BE2C (cell line): Measurements from ENCODE around the gene UNKL.

Experiments used
- DNase-seq: peaks from one replicate; pipeline ENCODE4 v3.0.0-alpha.2; 2020
- H3K27me3 ChIP-seq: fragments of 250-450 bp; sonication (Bioruptor Pico); 2 replicates; pipeline ENCODE4 v1.5.1; 2020; ENCODE audit warnings: mild to moderate bottlenecking
- H3K36me3 ChIP-seq: fragments of 250-450 bp; sonication (Bioruptor Pico); 2 replicates; pipeline ENCODE4 v1.5.1; 2020; ENCODE audit warnings: mild to moderate bottlenecking
- H3K4me1 ChIP-seq: fragments of 250-450 bp; sonication (Bioruptor Pico); 2 replicates; pipeline ENCODE4 v1.5.1; 2020
- H3K4me3 ChIP-seq: 2 replicates; pipeline ENCODE4 v1.5.1; 2011; ENCODE audit warnings: low read depth, low read length
- H3K9me3 ChIP-seq: fragments of 250-450 bp; sonication (Bioruptor Pico); 2 replicates; pipeline ENCODE4 v1.5.1; 2020
- TF ChIP-seq, protein P1 (sequence below): IDR thresholded peaks from 2 replicates; pipeline ENCODE4 v1.5.1; 2012; ENCODE audit warnings: mild to moderate bottlenecking, low read depth, low read length

Gene UNKL

DNA sequence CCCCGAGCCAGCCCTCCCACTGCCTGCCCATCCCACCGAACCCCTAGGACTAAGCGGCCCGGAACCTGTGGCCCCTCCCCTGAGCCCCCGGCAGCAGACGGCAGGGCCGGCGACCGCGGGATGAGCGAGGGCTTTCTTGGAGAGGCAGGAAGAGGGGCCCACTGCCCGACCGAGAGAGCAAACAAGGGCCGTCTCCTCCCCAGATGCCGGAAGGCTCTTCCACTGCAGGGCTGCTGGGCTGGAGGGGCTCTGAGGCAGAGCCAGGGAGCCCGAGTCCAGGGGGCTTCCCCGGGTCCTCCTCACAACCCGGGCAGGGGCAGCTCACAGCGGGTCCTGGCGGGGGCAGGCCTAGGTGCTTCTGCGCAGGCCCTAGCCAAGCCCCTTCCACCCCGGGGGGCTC, 19.3 kb upstream of the UNKL start:
- TF ChIP-seq, protein P1, sequence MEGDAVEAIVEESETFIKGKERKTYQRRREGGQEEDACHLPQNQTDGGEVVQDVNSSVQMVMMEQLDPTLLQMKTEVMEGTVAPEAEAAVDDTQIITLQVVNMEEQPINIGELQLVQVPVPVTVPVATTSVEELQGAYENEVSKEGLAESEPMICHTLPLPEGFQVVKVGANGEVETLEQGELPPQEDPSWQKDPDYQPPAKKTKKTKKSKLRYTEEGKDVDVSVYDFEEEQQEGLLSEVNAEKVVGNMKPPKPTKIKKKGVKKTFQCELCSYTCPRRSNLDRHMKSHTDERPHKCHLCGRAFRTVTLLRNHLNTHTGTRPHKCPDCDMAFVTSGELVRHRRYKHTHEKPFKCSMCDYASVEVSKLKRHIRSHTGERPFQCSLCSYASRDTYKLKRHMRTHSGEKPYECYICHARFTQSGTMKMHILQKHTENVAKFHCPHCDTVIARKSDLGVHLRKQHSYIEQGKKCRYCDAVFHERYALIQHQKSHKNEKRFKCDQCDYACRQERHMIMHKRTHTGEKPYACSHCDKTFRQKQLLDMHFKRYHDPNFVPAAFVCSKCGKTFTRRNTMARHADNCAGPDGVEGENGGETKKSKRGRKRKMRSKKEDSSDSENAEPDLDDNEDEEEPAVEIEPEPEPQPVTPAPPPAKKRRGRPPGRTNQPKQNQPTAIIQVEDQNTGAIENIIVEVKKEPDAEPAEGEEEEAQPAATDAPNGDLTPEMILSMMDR: no peak
- Histone ChIP-seq H3K4me3 (no peak overlapping the region), H3K36me3 (no peaks in the 10 kb centered on the region), H3K27me3 (no peaks in the 10 kb centered on the region), H3K4me1 (peaks cover 21% of the 10 kb centered on the region), H3K9me3 (no peaks in the 10 kb centered on the region)
- peak; percentile 9 for DNase-seq

DNA sequence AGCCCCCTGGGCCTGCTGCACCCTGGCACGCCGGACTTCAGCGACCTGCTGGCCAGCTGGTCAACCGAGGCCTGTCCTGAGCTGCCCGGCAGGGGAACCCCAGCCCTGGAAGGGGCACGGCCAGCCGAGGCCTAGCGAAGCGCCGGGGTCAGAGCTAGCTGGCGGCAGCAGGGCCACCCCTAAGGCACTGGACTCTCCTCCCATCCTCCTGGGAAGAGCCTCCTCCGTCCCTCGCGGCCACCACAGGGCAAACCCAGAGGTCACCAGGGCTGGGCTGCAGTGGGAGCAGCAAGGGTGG, 18.7 kb upstream of the UNKL start:
- Histone ChIP-seq H3K27me3 (no peaks in the 10 kb centered on the region), H3K4me1 (peaks cover 19% of the 10 kb centered on the region), H3K4me3 (no peak overlapping the region), H3K36me3 (no peaks in the 10 kb centered on the region), H3K9me3 (no peaks in the 10 kb centered on the region)
- no peak for DNase-seq
- TF ChIP-seq, protein P1: no peak

DNA sequence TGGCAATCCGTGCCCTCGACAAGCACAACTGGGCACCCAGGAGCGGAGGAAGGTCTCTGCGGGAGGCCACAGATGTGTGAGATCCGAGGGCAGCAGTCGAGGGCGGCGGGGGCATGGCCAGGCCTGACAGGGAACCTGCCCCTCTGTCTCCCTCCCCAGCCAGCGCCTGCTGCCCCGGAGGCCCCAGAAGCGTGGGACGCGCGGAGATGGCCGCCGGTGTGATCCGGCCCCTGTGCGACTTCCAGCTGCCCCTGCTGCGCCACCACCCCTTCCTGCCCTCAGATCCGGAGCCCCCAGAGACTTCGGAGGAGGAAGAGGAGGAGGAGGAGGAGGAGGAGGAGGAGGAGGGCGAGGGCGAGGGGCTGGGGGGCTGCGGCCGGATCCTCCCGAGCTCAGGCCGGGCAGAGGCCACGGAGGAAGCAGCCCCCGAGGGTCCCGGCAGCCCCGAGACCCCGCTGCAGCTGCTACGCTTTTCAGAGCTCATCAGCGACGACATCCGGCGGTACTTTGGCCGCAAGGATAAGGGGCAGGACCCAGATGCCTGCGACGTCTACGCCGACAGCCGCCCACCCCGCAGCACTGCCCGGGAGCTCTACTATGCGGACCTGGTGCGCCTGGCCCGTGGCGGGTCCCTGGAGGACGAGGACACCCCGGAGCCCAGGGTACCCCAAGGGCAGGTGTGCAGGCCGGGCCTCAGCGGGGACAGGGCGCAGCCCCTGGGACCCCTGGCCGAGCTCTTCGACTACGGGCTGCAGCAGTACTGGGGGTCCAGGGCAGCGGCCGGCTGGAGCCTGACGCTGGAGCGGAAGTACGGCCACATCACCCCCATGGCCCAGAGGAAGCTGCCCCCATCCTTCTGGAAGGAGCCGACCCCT, 18.1 kb upstream of the UNKL start:
- H3K4me1 ChIP-seq: peaks cover 16% of the 10 kb centered on the region
- peak; percentile 13 for DNase-seq
- no peaks in the 10 kb centered on the region for H3K36me3 ChIP-seq
- H3K27me3 ChIP-seq: no peaks in the 10 kb centered on the region
- no peaks in the 10 kb centered on the region for H3K9me3 ChIP-seq
- H3K4me3 ChIP-seq: no peak overlapping the region
- TF ChIP-seq, protein P1: no peak

DNA sequence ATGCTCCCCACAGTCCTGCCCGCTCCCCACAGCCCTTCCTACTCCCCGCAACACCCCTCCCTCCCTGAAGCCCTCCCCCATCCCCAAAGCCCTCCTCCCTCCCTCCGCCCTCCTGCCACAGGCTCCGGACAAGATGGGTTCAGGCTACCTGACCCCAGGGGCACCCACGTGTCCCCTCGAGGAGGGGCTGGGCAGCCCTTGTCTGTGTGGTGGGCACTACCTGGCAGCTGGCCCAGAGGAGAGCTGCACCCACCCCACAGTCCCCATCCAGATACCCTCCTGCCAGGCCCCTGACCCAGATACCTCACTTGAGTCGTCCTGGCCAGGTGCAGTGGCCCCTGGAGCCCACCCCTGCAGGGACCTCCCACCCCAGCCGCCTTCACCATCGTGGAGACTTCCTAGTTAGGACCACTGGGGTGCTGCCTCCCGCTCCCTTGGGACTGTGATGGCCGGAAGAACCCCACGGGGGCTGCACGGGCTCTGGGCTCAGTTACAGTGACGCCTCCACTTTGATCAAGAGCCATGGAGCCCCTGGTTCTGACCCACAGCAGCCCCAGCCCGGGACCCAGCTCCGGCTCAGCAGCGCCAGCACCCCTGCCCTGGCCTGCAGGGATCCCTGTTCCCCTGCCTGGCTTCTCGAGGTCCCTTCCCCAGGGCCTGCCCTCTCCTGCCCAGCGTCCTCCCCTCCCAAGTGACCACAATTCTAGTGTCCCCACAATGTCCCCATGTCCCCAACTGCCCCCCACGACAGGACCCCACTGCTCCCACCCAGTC, 17.2 kb upstream of the UNKL start:
- H3K4me3 ChIP-seq: no peak overlapping the region
- TF ChIP-seq, protein P1: no peak
- no peaks in the 10 kb centered on the region for H3K36me3 ChIP-seq
- H3K27me3 ChIP-seq: no peaks in the 10 kb centered on the region
- H3K4me1 ChIP-seq: peaks cover 16% of the 10 kb centered on the region
- peak; percentile 10 for DNase-seq
- no peaks in the 10 kb centered on the region for H3K9me3 ChIP-seq

DNA sequence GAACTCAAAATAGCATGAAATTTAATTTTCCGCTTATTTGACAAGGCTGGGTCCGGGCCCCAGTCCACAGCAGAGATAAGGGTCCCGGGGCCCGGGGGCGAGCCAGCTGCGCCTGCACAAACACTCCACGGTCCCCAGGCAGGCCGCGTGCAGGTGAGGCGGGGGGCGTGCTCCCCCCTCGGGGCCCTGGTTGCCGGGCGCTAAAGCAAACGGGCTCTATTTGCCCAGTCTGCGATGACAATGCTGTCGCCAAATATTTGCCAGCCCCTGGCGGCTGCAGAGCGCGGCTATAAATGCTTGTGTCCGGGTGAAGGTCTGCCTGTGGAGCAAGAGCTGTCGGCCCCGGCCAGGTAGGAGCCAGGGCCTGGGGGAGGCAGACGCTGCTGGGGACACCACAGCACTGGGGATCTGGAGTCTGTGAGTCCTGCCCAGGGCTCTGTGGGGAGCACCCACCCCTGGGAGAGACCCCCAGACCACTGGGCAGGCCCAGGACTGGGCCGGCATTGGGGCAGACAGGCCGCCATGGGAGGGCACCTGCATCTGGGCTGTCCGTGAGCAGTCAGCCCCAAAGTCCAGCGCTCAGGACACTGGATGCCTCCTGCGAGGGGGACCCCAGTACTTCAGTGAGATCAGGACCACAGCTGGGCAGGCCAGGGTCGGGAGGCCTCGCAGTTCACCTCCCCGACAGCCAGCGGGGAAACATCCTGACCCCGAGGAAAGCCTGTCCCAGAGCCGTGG, 16.4 kb upstream of the UNKL start, which contains the start of gene PERCC1:
PERCC1 (plus strand) TSS at position 320 of the 738 bp plus-strand sequence. CDS start 1,516 bp downstream, outside the sequence.
- H3K4me3 ChIP-seq: peak within 1 kb of the TSS; percentile 33
- H3K4me1 ChIP-seq: peaks cover 16% of the 10 kb centered on the region
- TF ChIP-seq, protein P1: peak; percentile 43; the same call in 1 of the 2 replicates
- DNase-seq: peak; percentile 52
- no peaks in the 10 kb centered on the region for H3K9me3 ChIP-seq
- H3K27me3 ChIP-seq: no peaks in the 10 kb centered on the region
- H3K36me3 ChIP-seq: no peaks in the 10 kb centered on the region
